Measurements from ENCODE around the gene BTBD2.

- TF ChIP-seq CTCF (IDR thresholded peaks at IDR 0.05; ENCODE audit: poor library complexity, severe bottlenecking) (no peak), SMC3 (conservative IDR thresholded peaks at IDR 0.05; ENCODE audit: poor library complexity) (no peak)
Observed at GRCh38 chr19:1986357-1987162, 29.0 kb downstream of the BTBD2 start.

Measured in neural cell (in vitro differentiated cells).